NCI-H1105 treated with DMSO at 0.1 percent for 48 hours (cell line): ENCODE data around the gene FAM219B.
"Not testable (repeated sequence)": the region's sequence is repeated elsewhere in the genome, so short reads cannot be mapped to it uniquely, and the experiment has no call there.

Experiments
- DNase-seq: peaks from one replicate; lab custom pipeline; 2025; lab: John Stamatoyannopoulos, UW

Gene FAM219B

DNA sequence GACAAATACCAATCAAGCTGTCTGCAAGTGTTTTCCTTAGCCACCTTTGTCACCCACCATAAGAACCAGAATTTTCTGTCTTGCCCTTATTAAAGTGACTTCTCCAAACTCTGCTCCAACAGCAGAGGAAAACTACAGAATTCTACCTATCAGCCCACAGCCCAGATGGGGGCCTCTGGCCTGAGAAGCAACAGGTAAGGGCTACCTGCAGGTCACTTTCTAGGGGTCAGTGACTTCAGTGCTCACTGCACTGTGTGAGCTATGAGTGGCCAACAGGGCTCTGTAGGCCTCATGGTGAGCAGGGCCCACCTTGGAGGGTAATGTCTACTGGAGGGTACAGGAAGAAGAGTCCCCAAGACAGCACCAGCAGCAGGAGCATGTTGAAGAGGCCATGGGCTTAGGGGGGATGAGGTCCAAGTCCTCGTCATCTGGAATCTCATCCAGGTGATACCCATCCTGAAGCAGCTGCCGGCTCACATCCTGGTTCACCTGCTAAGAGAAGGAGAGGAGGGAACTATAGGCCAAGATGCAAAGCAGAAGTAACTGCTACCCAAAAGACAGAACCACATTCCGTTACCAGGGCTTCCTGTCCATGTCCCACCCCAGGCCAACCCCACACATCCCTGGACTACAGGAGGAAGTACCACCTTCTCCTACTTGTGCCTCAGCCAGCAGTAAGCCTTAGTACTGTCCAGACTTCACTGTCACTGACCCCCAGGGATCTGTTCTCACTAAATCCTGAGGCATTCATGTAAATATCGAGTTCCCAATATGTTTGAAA is 4.2 kb downstream of the FAM219B start:
- no peak for DNase-seq

DNA sequence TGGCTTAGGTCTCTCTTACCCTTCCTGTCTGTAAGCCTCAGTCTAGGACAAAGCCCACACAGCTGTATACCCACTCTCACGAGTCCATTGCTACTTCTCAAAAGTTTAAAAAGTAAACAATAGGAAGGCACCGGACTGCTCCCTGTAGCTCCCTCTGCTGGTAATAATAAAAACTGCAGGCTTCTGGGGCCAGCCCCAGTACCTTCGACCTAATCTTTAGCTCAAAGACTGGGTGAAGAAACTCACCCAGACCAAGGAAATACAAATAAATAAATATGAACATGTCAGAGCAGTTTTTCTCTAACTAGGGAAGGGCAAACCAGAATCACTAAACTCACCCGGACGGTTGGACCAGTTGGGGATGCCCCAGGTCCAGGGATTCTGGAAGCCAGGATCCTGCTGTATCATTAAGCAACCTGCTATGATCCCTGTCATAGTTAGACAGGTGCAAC is 5.0 kb downstream of the FAM219B start:
- DNase-seq: peak; percentile 41

DNA sequence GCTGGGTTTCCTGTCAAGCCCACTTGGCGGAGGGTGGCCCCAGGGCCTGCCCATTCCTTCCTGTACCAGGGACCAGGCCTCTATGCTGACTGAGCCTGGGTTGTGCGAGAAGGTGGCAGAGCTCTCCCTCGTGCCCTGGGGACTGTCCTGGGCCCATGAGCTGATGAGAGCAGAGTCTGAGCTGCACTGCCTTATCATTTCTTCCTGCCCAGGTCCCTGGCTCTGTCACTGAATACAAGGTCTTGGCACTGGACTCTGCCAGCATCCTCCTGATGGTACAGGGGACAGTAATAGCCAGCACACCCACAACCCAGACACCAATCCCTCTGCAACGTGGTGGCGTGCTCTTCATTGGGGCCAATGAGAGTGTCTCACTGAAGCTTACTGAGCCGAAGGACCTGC is 9.3 kb downstream of the FAM219B start:
- no peak for DNase-seq

DNA sequence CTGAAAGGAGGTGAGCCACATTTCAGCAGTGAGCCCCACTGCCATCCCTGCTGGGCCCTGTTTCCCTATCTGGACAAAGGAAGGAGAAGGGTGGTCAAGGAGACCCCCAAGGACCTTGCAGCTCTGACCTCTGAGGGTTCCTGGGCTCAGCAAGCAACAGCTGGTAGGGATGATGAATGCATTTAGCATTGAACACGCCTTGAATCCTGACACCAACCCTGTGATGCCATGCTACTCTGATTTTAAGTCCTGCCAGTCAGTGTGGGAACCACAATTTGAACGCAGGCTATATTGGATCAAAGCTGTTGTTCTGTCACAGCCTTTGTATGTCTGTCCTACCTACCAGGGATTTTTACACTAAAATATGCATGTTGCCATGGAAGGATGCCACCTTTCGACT is 10.3 kb downstream of the FAM219B start:
- no peak for DNase-seq

DNA sequence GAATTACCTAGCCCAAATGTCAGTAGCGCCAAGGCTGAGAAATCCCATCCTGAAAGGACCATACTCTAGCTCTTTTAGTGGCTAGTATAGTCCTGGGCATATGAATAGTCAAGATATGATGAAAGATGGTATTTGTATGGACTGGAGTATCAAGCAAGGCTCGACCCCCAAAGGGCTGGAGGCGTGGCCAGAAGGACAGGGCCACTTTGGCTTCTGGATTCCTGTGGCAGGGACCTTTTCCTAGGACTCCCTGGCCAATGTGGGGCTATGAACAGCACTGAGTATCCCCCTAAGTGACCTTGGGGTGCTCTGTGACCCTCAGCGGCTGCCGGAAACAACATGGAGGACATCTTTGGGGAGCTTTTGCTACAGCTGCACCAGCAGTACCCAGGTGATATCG is 10.8 kb downstream of the FAM219B start:
- DNase-seq: no peak

DNA sequence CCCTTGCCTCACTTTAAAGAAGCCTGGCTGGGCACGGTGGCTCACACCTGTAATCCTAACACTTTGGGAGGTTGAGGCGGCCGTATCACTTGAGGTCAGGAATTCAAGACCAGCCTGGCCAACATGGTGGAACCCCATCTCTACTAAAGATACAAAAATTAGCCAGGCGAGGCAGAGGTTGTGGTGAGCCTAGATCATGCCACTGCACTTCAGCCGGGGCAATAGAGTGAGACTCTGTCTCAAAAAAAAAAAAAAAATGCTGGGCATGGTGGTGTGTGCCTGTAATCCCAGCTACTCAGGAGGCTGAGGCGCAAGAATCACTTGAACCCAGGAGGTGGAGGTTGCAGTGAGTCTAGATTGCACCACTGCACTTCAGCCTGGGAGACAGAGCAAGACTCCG is 12.3 kb downstream of the FAM219B start:
- DNase-seq: not testable (repeated sequence)

DNA sequence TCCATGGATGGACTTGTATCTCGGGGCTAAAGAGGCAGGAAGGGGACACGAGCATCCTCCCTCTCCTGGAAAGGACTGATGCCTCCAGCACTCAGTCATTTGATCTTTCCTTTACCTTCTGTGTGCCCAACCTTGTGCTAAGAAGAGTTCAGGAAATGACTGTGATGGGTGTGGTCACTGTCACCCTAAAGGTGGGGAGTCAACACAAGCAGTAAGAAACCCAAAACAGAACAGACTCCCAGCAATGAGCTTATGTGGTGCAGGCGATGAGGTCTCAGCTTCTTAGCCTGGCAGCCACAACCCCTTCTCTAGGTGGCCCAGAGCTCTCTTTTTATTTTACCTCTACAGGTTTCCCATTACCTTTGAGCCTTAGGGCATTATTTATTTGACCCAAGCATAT is 13.0 kb downstream of the FAM219B start:
- no peak for DNase-seq

DNA sequence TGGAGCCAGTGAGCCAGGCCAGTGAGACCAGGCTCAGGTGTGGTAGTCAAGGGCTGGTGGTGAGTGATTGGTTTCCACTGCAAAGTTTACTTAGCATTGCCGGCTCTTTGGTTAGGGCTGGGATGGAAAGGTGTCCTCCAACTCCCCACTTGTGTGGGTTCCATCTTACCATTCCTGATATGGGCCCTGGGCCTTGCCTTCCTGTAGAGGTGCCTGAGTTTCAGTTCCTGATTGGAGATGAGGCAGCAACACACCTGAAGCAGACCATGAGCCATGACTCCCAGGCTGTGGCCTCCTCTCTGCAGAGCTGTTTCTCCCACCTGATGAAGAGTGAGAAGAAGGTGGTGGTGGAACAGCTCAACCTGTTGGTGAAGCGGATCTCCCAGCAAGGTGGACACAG is 13.7 kb downstream of the FAM219B start:
- DNase-seq: no peak

DNA sequence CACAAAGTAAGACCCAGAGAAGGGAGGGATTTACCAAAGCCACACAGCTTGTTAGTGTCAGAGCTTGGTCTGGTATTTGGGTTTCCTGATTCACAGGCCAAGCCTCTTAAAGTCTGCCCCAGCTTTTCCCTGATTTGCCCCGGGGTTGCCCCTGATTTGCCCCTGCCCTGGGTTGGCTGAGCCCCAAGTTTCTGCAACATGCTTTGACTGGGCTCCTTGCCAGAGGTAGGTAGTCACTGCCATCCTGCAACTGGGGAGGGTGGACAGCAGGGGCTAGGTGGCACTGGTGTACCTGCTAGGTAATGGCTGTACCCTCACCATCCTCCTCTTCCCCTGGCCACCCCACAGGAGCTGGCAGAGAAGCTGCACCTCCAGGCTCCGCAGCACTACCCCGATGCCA is 14.3 kb downstream of the FAM219B start:
- DNase-seq: no peak

DNA sequence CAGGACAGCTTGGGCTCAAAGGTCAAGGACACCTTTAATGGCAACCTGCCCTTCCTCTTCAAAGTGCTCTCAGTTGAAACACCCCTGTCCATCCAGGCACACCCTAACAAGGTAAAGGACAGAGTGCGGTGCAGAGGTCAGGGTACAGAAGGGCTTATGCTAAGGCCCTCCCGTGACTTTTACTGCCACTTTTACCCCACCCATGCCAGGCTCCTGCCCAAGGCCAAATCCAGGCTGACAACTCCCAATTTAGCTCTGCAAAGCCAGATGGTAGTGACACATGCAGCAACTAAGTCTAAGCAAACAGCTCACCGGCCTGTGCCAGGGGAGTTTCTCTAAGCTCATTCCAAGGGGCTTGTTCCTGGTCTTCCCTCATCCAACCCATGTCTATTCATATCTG is 15.2 kb downstream of the FAM219B start:
- no peak for DNase-seq

DNA sequence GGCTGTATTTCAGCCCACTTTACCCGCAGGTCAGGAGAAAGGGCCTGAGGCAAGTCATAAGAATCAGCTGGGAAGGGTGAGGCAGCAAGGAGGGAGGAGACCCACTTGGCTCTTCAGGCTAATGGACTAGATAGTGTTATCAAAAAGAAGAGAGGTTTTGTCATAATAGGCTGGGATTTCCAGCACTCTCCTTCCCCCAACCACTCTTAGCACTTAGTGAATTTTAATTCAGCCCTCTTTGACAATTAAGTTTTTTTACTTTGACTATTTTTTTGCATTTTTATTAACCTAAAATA is 16.0 kb downstream of the FAM219B start:
- no peak for DNase-seq

DNA sequence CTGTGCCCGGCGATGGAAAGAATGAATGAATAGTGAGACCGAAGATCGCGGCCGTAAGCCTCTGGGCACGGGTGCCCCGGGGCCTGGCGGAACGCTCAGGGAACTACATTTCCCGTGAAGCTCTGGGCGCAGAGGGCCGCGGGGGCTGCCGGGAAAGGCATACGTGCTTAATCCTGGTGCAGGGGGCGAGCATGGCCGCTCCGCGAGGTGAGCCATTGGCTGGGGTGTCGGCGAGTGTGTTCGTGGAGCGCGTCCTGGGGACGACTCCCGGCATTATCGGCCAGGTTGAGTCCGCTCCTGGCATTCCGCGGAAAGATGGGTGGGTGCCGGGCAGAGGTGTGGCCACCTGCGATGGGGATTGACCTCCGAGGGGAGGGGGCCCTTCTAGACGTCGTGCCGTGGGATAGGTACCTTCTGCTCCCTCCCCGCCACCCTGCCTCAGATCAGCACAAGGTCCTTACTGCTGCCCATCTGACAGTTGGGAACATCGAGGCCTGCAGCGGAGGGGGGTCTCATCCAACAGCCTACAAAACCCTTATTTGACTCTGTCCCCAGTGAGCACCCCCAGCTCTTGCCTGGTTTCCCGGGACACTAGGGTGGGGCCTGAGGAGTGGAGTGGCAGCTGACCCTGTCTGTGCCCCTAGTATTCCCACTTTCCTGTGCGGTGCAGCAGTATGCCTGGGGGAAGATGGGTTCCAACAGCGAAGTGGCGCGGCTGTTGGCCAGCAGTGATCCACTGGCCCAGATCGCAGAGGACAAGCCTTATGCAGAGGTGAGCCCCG is 16.6 kb downstream of the FAM219B start, which contains the start of gene MPI:
Gene MPI (plus strand): TSS at position 160 of the 782 bp plus-strand sequence. CDS start 32 bp downstream, at position 192.
- DNase-seq: peak; percentile 64

DNA sequence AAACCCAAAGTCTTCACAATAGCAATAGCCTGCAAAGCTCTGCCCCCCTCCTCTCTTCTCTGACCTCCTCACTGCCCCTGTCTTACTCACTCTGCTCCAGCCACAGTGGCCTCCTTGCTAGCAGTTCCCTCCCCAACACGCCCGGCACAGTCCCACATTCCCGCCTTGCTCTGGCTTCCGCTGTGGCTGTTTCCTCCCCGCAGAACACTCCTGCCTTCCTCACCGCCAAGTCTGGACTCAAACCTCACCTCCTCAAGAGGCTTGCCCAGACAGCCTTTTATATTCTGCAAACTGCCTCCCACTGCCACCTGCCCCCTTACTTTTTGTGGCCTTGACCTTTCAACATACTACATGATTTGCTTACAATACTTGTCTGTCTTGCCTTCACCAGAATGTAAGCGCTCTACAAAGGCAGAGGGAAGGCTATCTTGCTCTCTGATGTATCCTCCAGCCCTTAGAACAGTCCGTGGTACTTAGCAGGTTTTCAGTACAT is 17.2 kb downstream of the FAM219B start:
- DNase-seq: peak; percentile 7

DNA sequence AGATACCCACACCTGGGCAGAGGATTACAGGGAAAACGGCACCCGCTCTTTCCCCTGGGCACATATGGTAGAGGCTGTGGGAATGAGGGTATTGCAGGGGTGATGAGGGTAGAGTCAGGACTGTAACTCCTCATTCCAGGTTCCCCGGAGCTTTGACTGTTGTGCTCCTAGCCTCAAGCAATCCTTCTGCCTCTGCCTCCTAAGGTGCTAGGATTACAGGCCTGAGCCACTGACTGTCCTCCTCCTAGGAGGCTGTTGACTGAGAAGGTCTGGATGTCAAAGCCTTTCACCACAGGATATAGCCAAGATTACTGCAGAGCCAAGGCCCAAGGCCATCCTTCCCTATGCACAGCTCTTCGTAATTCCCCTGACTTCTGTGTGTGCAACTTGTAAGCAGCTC is 17.9 kb downstream of the FAM219B start:
- DNase-seq: no peak

DNA sequence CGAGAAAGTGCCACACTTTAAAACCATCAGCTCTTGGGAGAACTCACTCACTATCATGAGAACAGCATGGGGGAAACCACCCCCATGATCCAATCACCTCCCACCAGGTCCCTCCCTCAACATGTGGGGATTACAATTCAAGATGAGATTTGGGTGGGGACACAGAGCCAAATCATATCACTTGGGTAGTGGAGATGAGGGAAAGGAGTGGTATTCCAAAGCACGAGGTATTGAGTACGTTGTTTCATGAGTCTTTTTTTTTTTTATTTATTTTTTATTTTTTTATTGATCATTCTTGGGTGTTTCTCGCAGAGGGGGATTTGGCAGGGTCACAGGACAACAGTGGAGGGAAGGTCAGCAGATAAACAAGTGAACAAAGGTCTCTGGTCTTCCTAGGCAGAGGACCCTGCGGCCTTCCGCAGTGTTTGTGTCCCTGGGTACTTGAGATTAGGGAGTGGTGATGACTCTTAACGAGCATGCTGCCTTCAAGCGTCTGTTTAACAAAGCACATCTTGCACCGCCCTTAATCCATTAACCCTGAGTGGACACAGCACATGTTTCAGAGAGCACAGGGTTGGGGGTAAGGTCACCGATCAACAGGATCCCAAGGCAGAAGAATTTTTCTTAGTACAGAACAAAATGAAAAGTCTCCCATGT is 19.0 kb downstream of the FAM219B start:
- DNase-seq: not testable (repeated sequence)

DNA sequence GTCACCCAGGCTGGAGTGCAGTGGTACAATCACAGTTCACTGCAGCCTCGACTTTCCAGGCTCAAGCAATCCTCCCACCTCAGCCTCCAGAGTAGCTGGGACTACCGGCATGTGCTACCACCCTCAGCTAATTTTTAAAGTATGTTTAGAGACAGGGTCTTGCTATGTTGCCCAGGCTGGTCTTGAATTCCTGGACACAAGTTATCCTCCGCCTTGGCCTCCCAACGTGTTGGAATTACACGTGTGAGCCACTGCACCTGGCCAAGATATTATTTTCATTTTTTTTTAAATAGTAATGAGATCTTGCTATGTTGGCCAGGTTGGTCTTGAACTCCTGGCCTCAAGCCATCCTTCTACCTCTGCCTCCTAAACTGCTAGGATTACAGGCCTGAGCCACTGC is 21.2 kb downstream of the FAM219B start:
- DNase-seq: no peak

DNA sequence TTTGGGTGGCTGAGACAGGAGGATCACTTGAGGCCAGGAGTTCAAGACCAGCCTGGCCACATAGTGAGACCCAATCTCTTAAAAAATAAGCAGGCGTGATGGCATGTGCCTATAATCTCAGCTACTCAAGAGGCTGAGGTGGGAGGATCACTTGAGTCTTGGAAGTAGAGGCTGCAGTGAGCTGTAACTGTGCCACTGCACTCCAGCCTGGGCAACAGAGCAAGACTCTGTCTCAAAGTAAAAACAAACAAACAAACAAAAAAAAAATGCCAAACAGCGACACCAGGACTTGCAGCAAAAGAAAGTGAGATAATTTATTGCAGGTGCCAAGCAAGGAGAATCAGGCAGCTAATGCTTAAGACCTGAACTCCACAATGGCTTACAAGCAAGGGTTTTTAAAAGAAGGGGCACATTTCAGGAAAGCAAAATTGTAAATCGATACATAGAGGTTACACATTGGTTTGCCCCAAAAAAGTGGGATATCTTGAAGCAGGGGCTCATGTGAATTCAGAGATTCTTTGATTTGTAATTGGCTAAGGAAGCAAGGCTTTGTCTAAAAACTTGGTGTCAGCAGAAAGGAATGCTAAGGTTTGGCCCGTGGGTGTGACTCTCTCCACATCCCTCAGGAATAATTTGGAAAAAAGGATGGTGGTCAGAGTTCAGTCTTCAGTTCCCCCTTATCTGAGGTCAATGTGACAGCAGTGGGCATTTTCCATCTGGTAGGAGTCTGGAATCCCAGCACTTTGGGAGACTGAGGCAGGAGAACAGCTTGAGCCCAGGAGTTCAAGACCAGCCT is 22.0 kb downstream of the FAM219B start:
- DNase-seq: no peak

DNA sequence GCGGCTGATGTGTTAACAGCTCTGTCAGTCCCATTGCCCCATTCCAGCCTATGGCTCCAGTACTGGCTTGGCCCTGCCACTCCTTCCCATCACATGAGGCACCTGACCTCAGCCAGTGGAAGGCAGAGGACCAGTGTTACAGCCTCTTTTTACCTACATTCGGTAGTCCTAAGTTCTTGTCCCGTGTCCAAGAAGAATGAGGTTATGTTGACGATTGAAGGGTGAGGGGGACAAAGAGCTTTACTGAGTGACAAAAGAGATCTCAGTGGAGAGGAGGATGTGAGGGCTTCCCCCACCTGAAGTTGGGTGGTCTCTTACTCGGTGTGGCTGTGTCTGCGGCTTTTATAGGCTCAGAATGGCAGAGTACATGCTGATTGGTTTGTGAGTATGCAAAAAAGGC is 24.1 kb downstream of the FAM219B start:
- no peak for DNase-seq

DNA sequence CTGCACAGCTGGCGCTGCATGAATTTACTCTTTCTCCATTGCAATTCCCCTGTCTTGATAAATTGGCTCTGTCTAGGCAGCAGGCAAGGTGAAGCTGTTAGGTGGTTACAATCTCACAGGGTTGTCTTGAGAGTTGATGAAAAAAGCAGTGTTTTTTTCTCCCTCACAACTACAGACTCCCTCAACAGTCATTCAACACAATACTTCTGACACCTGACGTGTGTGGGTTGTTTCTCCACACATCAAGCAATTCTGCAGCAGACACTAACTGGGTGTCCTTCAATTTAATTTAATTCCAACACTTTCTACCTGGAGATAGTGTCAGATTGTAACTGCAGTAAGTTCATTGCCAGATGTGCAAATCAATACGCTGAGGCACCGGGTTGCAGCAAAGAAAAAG is 28.4 kb downstream of the FAM219B start:
- DNase-seq: no peak

DNA sequence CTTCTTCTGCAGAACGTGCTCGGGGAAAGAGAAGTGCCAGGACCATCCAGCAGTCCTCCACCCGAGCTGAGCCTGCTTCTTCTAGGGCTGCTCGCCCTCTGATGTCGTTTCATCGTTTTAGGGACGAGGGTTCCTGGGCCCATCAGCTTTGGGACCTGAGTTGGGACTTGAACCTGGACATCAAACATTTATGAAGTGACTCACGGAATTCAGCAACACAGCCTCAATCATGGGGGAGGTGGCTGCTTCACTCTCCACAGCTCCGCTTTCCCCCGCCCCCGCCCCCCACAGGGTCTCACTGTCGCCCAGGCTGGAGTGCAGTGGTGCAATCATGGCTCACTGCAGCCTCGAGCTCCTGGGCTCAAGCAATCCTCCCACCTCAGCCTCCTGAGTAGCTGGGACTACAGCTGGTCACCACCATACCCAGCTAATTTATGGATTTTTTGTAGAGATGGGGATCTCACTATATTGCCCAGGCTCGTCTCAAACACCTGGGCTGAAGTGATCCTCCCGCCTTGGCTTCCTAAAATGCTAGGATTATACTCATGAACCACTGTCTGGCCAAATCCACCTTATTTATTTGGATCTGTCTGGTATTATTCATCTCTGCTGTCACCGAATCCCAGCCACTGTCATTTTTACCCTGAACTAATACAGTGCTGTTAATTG is 32.8 kb downstream of the FAM219B start:
- no peak for DNase-seq

DNA sequence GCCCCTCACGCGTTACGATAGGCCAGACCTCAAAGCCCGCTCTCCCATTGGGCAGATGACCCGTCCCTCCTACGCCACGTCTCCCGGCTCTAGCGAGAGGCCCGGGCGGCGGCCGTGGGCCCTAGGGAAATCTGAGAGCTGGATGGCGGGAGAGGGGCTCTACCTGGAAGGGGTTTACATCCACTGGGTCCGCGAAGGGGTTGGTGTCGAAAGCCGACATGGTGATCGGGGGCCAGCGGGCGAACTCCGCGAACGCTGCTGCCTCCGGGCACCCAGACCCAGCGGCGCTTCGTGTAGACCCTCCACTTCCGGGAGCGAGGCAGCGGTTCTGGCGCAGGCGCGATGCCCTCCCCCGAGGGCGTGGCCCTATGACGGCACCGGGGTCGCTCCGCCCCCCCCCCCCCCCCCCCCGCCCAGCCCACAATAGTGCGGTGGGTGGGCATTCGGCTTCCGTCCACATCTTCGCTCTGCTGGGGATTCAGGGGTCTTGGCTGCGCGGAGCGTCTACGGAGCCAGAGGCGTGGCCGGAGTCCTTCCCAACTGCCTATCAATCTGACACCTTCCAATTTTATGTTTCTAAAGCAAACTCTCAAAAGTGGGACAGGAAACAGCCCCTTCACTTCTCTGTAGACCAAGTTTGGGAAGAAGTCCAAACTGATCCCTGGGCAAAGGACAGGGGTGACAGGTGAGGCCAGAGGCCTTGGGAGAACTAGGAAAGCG is 33.5 kb downstream of the FAM219B start, which contains the start of gene SCAMP2:
Gene SCAMP2 (minus strand): TSS at position 330 of the 720 bp plus-strand sequence. CDS start 110 bp downstream, at position 220.
- DNase-seq: peak; percentile 81
